ENCODE data around the gene CCL22.

DNA sequence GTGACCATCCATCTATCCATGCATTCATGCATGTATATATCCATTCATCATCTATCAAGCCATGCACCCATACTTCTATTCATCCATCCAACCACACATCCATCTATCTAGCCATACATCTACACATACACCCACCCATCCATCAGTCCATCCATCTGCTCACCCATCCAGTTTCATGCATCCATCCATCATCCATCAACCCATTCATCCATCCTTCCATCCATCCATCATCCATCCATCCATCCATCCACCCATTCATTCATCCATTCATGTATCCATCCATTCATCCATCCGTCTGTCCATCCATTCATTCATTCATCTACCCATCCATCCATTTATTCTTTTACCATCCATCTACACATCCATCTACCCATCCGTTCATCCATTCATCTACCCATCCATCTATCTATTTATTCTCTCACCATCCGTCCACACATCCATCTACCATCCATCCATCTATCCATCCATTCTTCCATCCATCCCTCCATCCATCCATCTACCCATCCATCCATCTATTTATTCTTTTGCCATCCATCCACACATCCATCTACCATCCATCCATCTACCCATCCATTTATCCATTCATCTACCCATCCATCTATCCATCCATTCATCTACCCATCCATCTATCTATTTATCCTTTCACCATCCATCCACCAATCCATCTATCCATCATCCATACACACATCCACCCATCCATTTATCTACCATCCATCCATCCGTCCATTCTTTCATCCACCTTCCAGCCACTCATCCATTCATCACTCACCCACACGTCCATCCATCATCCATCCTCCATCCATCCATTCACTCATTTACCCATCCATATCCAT is 49.2 kb downstream of the CCL22 start:
- TF ChIP-seq EZH2 (IDR thresholded peaks at IDR 0.05) (no peak), POLR2AphosphoS5 (IDR thresholded peaks at IDR 0.05; ENCODE audit: borderline replicate concordance, low read depth, low read length) (no peak)
